GM21526 (cell line): ENCODE data around the gene SLC7A10.
"Not testable (repeated sequence)": the region's sequence is repeated elsewhere in the genome, so short reads cannot be mapped to it uniquely, and the experiment has no call there.

Source experiments
- ATAC-seq: cut with Tn5 transposase; IDR thresholded peaks from one replicate; pipeline ENCODE4 v1.9.1; 2021; ENCODE audit warnings: moderate library complexity; ENCODE audit not compliant: unreplicated experiment, low FRiP score

The SLC7A10 gene

GRCh38 chr19:33189453-33189852 is 36.2 kb downstream of the SLC7A10 start:
- ATAC-seq = no peak

- ATAC-seq = no peak
These were observed 38.5 kb downstream of the SLC7A10 start for GRCh38 chr19:33187183-33187540.

- no peak for ATAC-seq
These were observed 39.0 kb downstream of the SLC7A10 start for GRCh38 chr19:33186431-33187182.

GRCh38 chr19:33177417-33177979 is 48.2 kb downstream of the SLC7A10 start:
- ATAC-seq = peak; percentile 9

GRCh38 chr19:33176670-33177416 is 48.8 kb downstream of the SLC7A10 start:
- peak; percentile 80 for ATAC-seq

GRCh38 chr19:33175886-33176669 is 49.6 kb downstream of the SLC7A10 start:
- no peak for ATAC-seq

GRCh38 chr19:33175156-33175782 is 50.4 kb downstream of the SLC7A10 start:
- ATAC-seq = no peak

- no peak for ATAC-seq
These were observed 51.5 kb downstream of the SLC7A10 start for GRCh38 chr19:33174186-33174585.

GRCh38 chr19:33171916-33172359 is 53.7 kb downstream of the SLC7A10 start:
- ATAC-seq = no peak

GRCh38 chr19:33171222-33171795 is 54.3 kb downstream of the SLC7A10 start:
- ATAC-seq = no peak

GRCh38 chr19:33168528-33168927 is 57.1 kb downstream of the SLC7A10 start:
- ATAC-seq = no peak

GRCh38 chr19:33167438-33167837 is 58.2 kb downstream of the SLC7A10 start:
- no peak for ATAC-seq

GRCh38 chr19:33166037-33166436 is 59.6 kb downstream of the SLC7A10 start:
- not testable (repeated sequence) for ATAC-seq

- ATAC-seq = no peak
These were observed 62.2 kb downstream of the SLC7A10 start for GRCh38 chr19:33163481-33163880.

- ATAC-seq = no peak
These were observed 64.4 kb downstream of the SLC7A10 start for GRCh38 chr19:33161201-33161600.

GRCh38 chr19:33159893-33160292 is 65.8 kb downstream of the SLC7A10 start:
- ATAC-seq = no peak

- ATAC-seq = no peak
These were observed 66.5 kb downstream of the SLC7A10 start for GRCh38 chr19:33159149-33159548.
